VCaP (cell line): ENCODE measurements around the gene LSM2.

Experiments used
- H3K27ac ChIP-seq: fragments of 450-650 bp; 2 replicates; pipeline ENCODE4 v1.5.1; 2017
- CTCF ChIP-seq: fragments of 450-650 bp; conservative IDR thresholded peaks from 2 replicates; pipeline ENCODE4 v1.5.1; 2017; ENCODE audit warnings: mild to moderate bottlenecking, moderate library complexity

LSM2 gene

GRCh38 chr6:31838968-31839367 is 32.2 kb upstream of the LSM2 start:
- no peak for TF ChIP-seq CTCF
- H3K27ac ChIP-seq = peak overlapping the region; percentile 94; the same call in 1 of the 2 replicates

DNA sequence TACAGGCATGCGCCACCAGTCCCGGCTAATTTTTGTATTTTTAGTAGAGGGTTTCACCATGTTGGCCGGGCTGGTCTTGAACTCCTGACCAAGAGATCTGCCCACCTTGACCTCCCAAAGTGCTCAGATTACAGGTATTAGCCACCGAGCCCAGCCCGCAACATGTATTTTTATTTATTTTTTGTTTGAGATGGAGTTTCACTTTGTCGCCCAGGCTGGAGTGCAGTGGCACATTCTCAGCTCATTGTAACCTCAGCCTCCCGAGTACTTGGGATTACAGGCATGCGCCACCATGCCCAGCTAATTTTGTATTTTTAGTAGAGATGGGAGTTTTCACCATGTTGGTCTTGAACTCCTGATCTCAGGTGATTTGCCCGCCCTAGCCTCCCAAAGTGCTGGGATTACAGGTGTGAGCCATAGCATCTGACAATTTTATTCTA is 31.4 kb upstream of the LSM2 start:
- H3K27ac ChIP-seq = peak overlapping the region; percentile 94; the same call in 1 of the 2 replicates

- peak overlapping the region; percentile 94 for H3K27ac ChIP-seq
- TF ChIP-seq CTCF = no peak
Measured at GRCh38 chr6:31837369-31838113, 30.8 kb upstream of the LSM2 start.

DNA sequence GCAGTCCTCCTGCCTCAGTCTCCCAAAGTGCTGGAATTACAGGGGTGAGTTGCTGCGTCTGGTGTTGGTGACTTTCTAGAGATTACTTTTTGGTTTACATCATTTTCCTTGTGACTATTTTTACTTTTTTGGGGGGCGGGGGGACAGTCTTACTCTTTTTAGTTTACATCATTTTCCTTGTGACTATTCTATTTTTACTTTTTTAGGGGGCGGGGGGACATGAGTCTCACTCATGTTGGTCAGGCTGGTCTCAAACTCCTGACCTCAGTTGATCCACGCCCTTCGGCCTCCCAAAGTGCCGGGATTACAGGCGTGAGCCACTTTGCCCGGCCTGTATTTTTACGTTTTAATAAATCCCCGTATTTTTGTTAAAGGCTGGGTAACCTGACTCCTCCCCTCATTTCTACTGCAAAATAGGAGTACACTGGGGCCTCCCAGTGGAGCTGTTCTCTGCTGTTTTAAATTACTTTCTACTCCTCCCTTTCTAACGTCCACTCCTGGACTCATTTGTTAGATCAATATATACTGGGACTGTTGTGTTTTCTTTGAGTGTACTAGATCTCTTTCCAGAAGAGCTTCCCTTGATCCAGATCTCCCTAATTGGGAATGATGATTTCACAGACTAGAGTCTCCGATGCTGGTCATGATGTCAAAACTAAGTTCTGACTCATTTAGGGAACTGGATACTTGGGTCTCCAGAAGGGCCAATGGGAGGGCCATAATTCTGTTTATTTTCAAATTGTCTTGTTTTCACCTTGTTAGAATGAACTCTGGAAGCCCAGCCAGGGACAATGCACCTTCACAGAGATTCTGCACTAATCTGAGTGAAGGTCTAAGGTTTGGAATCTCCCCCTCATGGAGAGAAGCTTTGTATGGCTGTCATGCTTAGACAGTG is 30.0 kb upstream of the LSM2 start:
- no peak for TF ChIP-seq CTCF

DNA sequence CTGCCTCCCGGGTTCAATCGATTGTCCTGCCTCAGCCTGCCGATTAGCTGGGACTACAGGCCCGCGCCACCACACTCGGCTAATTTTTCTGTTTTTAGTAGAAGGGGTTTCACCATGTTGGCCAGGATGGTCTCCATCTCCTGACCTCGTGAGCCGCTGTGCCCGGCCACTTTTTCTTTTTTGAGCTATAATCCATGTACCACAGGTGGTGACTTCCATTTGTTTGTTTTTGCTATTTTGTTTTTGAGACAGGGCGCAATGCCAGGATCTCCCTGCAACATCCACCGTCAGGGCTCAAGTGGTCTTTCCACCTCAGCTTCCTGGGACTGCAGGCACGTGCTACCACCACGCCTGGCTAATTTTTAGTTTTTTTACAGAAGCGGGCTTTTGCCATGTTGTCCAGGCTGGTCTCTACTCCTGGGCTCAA is 29.3 kb upstream of the LSM2 start:
- no peak for TF ChIP-seq CTCF
- H3K27ac ChIP-seq = peak overlapping the region; percentile 94

More for the DNA sequence above, 30.0 kb upstream of the LSM2 start:
- H3K27ac ChIP-seq = peak overlapping the region; percentile 94

GRCh38 chr6:31834367-31835250 is 27.8 kb upstream of the LSM2 start:
- TF ChIP-seq CTCF = no peak
- peak overlapping the region; percentile 94 for H3K27ac ChIP-seq

GRCh38 chr6:31831350-31832215 is 24.8 kb upstream of the LSM2 start:
- TF ChIP-seq CTCF = no peak
- H3K27ac ChIP-seq = peak overlapping the region; percentile 66
